Activated naive CD4-positive, alpha-beta T cell treated with anti-CD3 and anti-CD28 coated beads, Interleukin-2, amount 50 U/mL, for 72 hours (primary cell): ENCODE data around the gene SGK1. TPM values are rescaled to one million over a fixed set of nuclear protein-coding genes. Genes with fewer than 3 reads are reported as not detected.

Experiments used
- ATAC-seq, 2 donors: fragments of 150-1000 bp; cut with Tn5 transposase; 2 replicates each; pipeline ENCODE4 v1.10.0; 2021; ENCODE audit warnings: mild to moderate bottlenecking in 2 of 2, moderate library complexity in 2 of 2
- DNase-seq, 2 donors: peaks; one replicate each; pipeline ENCODE4 v3.0.0; 2021 to 2022; ENCODE audit warnings: low spot score in 2 of 2
- H3K27ac Mint-ChIP-seq, 2 donors: one replicate each; pipeline ENCODE4 v1.8.0; 2022; ENCODE audit warnings: mild to moderate bottlenecking in 2 of 2, mixed read lengths in 2 of 2
- H3K36me3 Mint-ChIP-seq, 2 donors: one replicate each; pipeline ENCODE4 v1.8.0; 2022; ENCODE audit warnings: mixed read lengths in 2 of 2
- H3K9me3 Mint-ChIP-seq, 2 donors: one replicate each; pipeline ENCODE4 v1.8.0; 2022; ENCODE audit warnings: mixed read lengths in 2 of 2
- total RNA-seq, 2 donors: library from RNA; stranded (reverse); gene quantifications; one replicate each; pipeline ENCODE4 v1.2.3, GENCODE V29; 2022

Gene SGK1
- total RNA-seq, 2 donors from 2014 or later = 42.8 to 48.0 TPM

DNA sequence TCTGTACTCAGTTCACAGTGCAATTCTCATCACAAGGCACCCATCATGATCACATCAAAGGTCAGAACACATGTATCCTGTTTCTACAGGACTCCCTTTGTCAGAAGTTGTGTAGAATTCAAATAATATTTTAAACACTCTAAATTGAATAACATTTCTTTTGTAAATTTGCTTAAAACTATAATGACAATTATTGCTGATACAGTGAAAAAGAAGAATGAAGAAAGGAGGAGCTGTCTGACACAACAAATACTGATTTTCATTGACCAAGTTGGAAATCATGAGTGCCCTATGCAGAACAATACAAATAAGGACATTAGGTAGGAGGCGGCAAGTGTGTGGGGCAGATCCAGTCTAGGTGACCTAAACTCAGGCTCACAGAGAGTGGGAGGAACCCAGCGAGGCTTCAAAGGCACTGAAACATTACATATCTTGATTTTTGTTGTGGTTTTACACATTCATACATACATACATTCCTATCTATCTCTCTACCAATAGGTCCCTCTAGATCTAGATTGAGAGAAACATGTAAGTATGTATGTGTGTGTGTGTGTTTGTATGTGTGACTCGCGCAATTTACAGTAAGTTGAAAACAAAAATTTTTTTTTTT is 186.3 kb downstream of the SGK1 start:
- Mint-ChIP-seq H3K9me3 (peaks cover 4 to 19% of the 10 kb centered on the region in 2 donors), H3K27ac (no peak overlapping the region), H3K36me3 (peaks cover 0 to 18% of the 10 kb centered on the region in 2 donors)
- DNase-seq (no peak), ATAC-seq (peak in 1 of 2 donors; percentile 56)

DNA sequence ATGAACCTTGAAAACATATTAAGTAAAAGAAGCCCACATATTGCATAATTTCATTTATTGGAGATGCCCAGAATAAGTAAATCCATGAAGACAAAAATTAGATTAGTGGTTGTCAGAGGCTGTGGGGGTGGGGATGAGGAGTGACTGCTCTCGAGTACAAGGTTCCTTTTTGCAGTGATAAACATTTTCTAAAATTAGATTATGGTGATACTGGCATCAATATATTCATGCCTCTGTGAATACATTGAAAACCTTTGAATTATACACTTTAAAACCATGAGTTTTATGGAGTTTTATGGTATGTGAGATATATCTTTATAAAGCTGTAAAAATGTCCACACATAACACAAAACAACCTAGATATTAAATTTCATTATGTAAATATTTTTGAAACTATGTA is 189.8 kb downstream of the SGK1 start:
- peaks cover 0 to 18% of the 10 kb centered on the region in 2 donors for H3K36me3 Mint-ChIP-seq
- no peak overlapping the region for H3K27ac Mint-ChIP-seq
- ATAC-seq (no peak), DNase-seq (no peak)
- peaks cover 4 to 19% of the 10 kb centered on the region in 2 donors for H3K9me3 Mint-ChIP-seq

DNA sequence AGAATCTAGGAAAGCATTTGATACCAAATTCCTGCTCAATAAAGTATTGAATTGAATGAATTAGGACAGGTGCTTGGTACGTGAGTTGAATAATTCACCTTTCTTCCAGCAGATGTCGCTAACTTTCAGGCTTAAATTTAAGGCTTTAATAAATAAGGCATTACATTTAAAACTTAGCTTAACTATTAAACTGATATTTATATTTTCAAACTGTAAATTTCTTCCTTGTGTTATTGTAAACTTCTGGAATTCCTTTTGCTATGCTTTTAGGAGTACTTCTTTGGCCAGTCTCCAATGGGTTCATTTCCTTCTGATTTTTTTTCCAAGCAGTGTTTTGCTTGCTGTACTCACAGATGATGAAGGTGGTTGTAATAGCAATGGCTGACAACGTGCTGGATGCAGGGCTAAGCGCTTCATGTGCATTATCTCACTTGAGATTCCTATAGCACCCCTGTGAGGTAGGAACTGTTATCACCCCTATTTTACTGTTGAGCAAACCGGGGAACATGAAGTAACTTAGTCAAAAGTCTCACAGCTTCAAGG is 194.2 kb downstream of the SGK1 start:
- ATAC-seq = peak; percentile 73 to 88
- Mint-ChIP-seq H3K27ac (no peak overlapping the region), H3K36me3 (no peaks in the 10 kb centered on the region), H3K9me3 (no peaks in the 10 kb centered on the region)
- peak in 1 of 2 donors; percentile 31 for DNase-seq

DNA sequence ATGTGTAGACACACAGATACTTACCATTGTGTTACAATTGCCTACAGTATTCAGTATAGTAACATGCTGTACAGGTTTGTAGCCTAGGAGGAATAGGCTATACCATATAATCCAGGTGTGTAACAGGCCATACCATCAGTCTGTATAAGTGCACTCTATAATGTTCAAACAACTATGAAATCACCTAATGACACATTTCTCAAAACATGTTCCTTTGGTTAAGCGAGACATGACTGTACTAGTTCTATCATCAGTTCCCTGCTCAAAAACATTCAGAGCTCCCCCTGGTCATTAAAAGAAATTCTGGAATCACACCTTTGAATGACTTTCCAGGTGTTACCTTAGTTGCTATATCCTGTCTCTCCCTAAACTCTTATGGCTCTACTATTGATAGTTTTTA is 195.1 kb downstream of the SGK1 start:
- no peak for DNase-seq
- Mint-ChIP-seq H3K9me3 (no peaks in the 10 kb centered on the region), H3K36me3 (no peaks in the 10 kb centered on the region), H3K27ac (no peak overlapping the region)
- ATAC-seq = peak in 1 of 2 donors; percentile 40

DNA sequence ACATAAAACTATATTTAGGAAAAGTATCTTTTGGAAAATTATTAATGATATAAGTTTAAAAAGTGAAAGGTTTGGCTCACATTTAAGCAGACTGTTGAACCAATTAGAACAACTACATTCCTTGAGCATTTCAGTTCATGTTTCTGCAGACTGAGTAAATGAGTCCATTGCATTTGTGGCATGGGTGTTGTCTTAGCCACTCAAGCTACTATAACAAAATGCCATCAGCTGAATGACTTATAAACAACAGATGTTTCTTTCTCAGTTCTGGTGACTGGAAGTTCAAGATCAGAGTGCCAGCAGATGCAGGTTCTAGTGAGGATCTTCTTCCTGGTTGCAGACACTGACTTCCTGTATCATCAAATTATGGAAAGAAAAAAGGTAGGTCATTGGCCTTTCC is 198.4 kb downstream of the SGK1 start:
- DNase-seq = no peak

More for the DNA sequence above, 198.4 kb downstream of the SGK1 start:
- Mint-ChIP-seq H3K9me3 (no peaks in the 10 kb centered on the region), H3K36me3 (no peaks in the 10 kb centered on the region), H3K27ac (no peak overlapping the region)
- ATAC-seq = no peak
